ENCODE measurements around the gene PWP1. TPM values are rescaled to one million over a fixed set of nuclear protein-coding genes. Genes with fewer than 3 reads are reported as not detected.

PWP1 gene
- total and polyA plus RNA-seq, 10 of the 15 experiments (the other 5 are each of a cell fraction or from before 2014, with no cell fraction given) = 42.4 to 283 (median 84.6) TPM

DNA sequence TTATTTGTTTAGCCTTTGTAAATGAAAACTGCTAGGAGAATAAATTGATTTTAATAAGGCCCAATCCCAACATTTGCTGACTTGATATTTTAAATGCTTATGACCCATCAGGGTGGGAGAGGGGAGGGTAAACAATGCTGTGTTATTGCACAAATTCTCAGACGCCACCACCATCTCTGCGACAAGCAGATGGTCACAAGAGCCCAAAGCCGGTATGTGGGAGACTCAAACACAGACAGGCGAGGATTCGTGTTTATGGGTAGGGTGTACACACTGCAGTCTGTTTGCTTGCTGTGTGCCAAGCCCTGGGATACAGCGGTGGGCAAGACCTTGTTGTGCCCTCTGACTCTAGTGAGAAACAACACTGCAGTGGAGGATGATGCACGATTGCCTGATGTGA, 39.2 kb upstream of the PWP1 start:
- intact Hi-C loops (cut with micrococcal nuclease; ENCODE audit: unreplicated experiment) = no loop called here
- in situ Hi-C loops (cut with MboI) = no loop called here
- TF ChIP-seq YY1 (IDR thresholded peaks at IDR 0.05; ENCODE audit: low read depth, low read length) (no peak), NFYB (IDR thresholded peaks at IDR 0.05; ENCODE audit: insufficient read depth, low read depth, low read length) (no peak), SPI1 (IDR thresholded peaks at IDR 0.05; ENCODE audit: borderline replicate concordance, insufficient read depth, low read depth, low read length) (no peak), IKZF2 (IDR thresholded peaks at IDR 0.05) (no peak)
- CTCF ChIA-PET = interaction anchor here (1.6 kb wide), 1 partner anchor 34 kb away, joined by 4 read pairs; no protein-coding TSS in a partner anchor
- no peak overlapping the region for H2AFZ ChIP-seq (ENCODE audit: control insufficient read depth, low read depth, low read length)
- no peaks in the 10 kb centered on the region for H3K4me1 ChIP-seq (ENCODE audit: control insufficient read depth, insufficient read depth, low read length)
- H3K9me3 ChIP-seq (replicated peaks; ENCODE audit: control insufficient read depth, insufficient read depth, low read length) = no peaks in the 10 kb centered on the region
- no peaks in the 10 kb centered on the region for H3K79me2 ChIP-seq (ENCODE audit: control insufficient read depth, insufficient read depth, low read length)
- WGBS (ENCODE audit: insufficient coverage, insufficient replicate concordance, low lambda C conversion rate, missing lambda C conversion rate) = 40% methylated on average over 7 of the region's 7 CpGs
- SMC1A ChIA-PET (ENCODE audit: uncharacterized antibody, unreplicated experiment) = no interaction called here
- no peak overlapping the region for H3K9ac ChIP-seq (ENCODE audit: control insufficient read depth, insufficient read depth, low read length)
- H3K27me3 ChIP-seq (replicated peaks in 1 of 2; ENCODE audit: control insufficient read depth in 2 of 2, insufficient read depth in 2 of 2, low read length in 1 of 2) = no peaks in the 10 kb centered on the region; a peak in 2 of 4 replicates
- no peak overlapping the region for H3K4me3 ChIP-seq
- H3K36me3 ChIP-seq (ENCODE audit: control insufficient read depth in 2 of 2, insufficient read depth in 2 of 2, low read length in 1 of 2) = no peaks in the 10 kb centered on the region
- POLR2A ChIA-PET = no interaction called here
- BruUV-seq (replicated peaks) = no TSS peak
- no peak overlapping the region for H3K27ac ChIP-seq (ENCODE audit: control insufficient read depth, insufficient read depth)
- no peak for FAIRE-seq
- H3K4me2 ChIP-seq (ENCODE audit: control insufficient read depth, insufficient read depth) = no peak overlapping the region
- no peak for ATAC-seq
- RAD21 ChIA-PET (ENCODE audit: unreplicated experiment) = no interaction called here
- no peaks in the 10 kb centered on the region for H4K20me1 ChIP-seq (ENCODE audit: control insufficient read depth, insufficient read depth)
- no peak for DNase-seq (ENCODE audit: low read depth, low spot score)

DNA sequence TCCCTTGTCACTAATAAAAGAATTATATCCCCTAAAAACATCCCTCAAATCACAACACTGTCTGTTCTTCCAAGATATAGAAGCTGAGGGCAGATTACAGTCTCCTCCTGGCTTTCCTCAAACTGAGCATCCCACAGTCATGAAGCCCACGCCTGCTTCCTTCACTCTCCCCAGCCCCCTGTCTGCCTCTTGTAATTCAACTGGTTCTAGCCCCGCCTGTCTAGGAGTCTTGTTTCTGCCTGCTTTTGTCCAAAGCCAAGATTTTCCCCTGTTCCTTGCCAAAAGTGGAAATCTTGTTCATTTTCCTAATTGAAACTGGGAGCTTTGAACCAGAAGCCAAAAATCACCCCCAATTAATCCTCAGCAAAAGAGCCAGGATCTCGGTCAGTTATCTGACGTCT, 35.9 kb upstream of the PWP1 start:
- Histone ChIP-seq H3K27me3 (replicated peaks in 1 of 2; ENCODE audit: control insufficient read depth in 2 of 2, insufficient read depth in 2 of 2, low read length in 1 of 2) (no peaks in the 10 kb centered on the region; a peak in 2 of 4 replicates), H3K4me2 (ENCODE audit: control insufficient read depth, insufficient read depth) (no peak overlapping the region), H3K79me2 (ENCODE audit: control insufficient read depth, insufficient read depth, low read length) (no peaks in the 10 kb centered on the region), H3K4me1 (ENCODE audit: control insufficient read depth, insufficient read depth, low read length) (no peaks in the 10 kb centered on the region), H3K9ac (ENCODE audit: control insufficient read depth, insufficient read depth, low read length) (no peak overlapping the region), H3K27ac (ENCODE audit: control insufficient read depth, insufficient read depth) (no peak overlapping the region), H3K9me3 (replicated peaks; ENCODE audit: control insufficient read depth, insufficient read depth, low read length) (no peaks in the 10 kb centered on the region), H3K4me3 (no peak overlapping the region), H2AFZ (ENCODE audit: control insufficient read depth, low read depth, low read length) (no peak overlapping the region), H3K36me3 (ENCODE audit: control insufficient read depth in 2 of 2, insufficient read depth in 2 of 2, low read length in 1 of 2) (no peaks in the 10 kb centered on the region), H4K20me1 (ENCODE audit: control insufficient read depth, insufficient read depth) (no peaks in the 10 kb centered on the region)
- POLR2A ChIA-PET = no interaction called here
- intact Hi-C loops (cut with micrococcal nuclease; ENCODE audit: unreplicated experiment) = no loop called here
- CTCF ChIA-PET = interaction anchor here (1.3 kb wide), 1 partner anchor 21 kb away, joined by 5 read pairs; no protein-coding TSS in a partner anchor
- in situ Hi-C loops (cut with MboI) = no loop called here
- RAD21 ChIA-PET (ENCODE audit: unreplicated experiment) = no interaction called here
- DNase-seq (ENCODE audit: low read depth, low spot score) = no peak
- FAIRE-seq = no peak
- 10% methylated on average over 4 of the region's 4 CpGs for WGBS (ENCODE audit: insufficient coverage, insufficient replicate concordance, low lambda C conversion rate, missing lambda C conversion rate)
- no TSS peak for BruUV-seq (replicated peaks)
- ATAC-seq = no peak
- no peak for TF ChIP-seq FOXK2 (IDR thresholded peaks at IDR 0.05)
- TF ChIP-seq, protein P1, sequence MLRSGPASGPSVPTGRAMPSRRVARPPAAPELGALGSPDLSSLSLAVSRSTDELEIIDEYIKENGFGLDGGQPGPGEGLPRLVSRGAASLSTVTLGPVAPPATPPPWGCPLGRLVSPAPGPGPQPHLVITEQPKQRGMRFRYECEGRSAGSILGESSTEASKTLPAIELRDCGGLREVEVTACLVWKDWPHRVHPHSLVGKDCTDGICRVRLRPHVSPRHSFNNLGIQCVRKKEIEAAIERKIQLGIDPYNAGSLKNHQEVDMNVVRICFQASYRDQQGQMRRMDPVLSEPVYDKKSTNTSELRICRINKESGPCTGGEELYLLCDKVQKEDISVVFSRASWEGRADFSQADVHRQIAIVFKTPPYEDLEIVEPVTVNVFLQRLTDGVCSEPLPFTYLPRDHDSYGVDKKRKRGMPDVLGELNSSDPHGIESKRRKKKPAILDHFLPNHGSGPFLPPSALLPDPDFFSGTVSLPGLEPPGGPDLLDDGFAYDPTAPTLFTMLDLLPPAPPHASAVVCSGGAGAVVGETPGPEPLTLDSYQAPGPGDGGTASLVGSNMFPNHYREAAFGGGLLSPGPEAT (IDR thresholded peaks at IDR 0.05; ENCODE audit: low read depth) = no peak
- no peak for TF ChIP-seq MXI1 (IDR thresholded peaks at IDR 0.05; ENCODE audit: low read depth, low read length)
- TF ChIP-seq NR2C1 (IDR thresholded peaks at IDR 0.05) = no peak
- no peak for TF ChIP-seq JUNB (IDR thresholded peaks at IDR 0.05)
- no peak for TF ChIP-seq ATF7 (IDR thresholded peaks at IDR 0.05; ENCODE audit: low read depth)
- no peak for TF ChIP-seq GATAD2B (conservative IDR thresholded peaks at IDR 0.05; ENCODE audit: low read depth)
- no peak for TF ChIP-seq MTA2 (IDR thresholded peaks at IDR 0.05; ENCODE audit: low read depth)
- SMC1A ChIA-PET (ENCODE audit: uncharacterized antibody, unreplicated experiment) = no interaction called here

Measured in GM12878 (cell line).